T-helper 1 cell (primary cell): Measurements from ENCODE around the gene METRN.

Source experiments
- DNase-seq, 5 donors: peaks; one replicate each; pipeline ENCODE4 v3.0.0-alpha.2; 2012 to 2020

METRN gene

GRCh38 chr16:693364-693763 lies 21.6 kb upstream of the METRN start:
- no peak for DNase-seq

GRCh38 chr16:693766-694165 lies 21.2 kb upstream of the METRN start:
- DNase-seq = no peak

GRCh38 chr16:694187-694862 lies 20.6 kb upstream of the METRN start:
- DNase-seq = no peak

- no peak for DNase-seq
These were observed 20.0 kb upstream of the METRN start for GRCh38 chr16:694863-695354.

GRCh38 chr16:695355-696089 lies 19.4 kb upstream of the METRN start:
- DNase-seq = peak; percentile 47 to 72 (median 60)

- no peak for DNase-seq
These were observed 15.8 kb upstream of the METRN start for GRCh38 chr16:698911-699671.

GRCh38 chr16:700684-701584 lies 14.0 kb upstream of the METRN start:
- peak in 2 of 5 donors; percentile 42 to 56 for DNase-seq

GRCh38 chr16:702341-702740 lies 12.6 kb upstream of the METRN start:
- no peak for DNase-seq

GRCh38 chr16:703406-703805 lies 11.5 kb upstream of the METRN start:
- no peak for DNase-seq

GRCh38 chr16:704047-704446 lies 10.9 kb upstream of the METRN start:
- no peak for DNase-seq

GRCh38 chr16:704552-705380 lies 10.2 kb upstream of the METRN start:
- no peak for DNase-seq

- DNase-seq = no peak
These were observed 9.3 kb upstream of the METRN start, which contains the start of gene FBXL16 for GRCh38 chr16:705431-706188. FBXL16 (minus strand) TSS chr16:705801; CDS start chr16:697405, 8,396 bp downstream.

- no peak for DNase-seq
These were observed 8.5 kb upstream of the METRN start for GRCh38 chr16:706189-707061.

GRCh38 chr16:707062-707538 lies 7.8 kb upstream of the METRN start:
- DNase-seq = no peak

- no peak for DNase-seq
These were observed 6.9 kb upstream of the METRN start for GRCh38 chr16:708019-708418.

- no peak for DNase-seq
These were observed 6.0 kb upstream of the METRN start for GRCh38 chr16:708959-709358.

GRCh38 chr16:709566-710499 lies 5.1 kb upstream of the METRN start:
- no peak for DNase-seq

- DNase-seq = no peak
These were observed 4.3 kb upstream of the METRN start for GRCh38 chr16:710500-711075.
